ENCODE data around the gene PALLD. TPM values are rescaled to one million over a fixed set of nuclear protein-coding genes. Genes with fewer than 3 reads are reported as not detected.

Gene PALLD
- total and polyA plus RNA-seq, 2 donors (not counting 3 experiments of a cell fraction or from before 2014, with no cell fraction given) = 13.4 to 48.2 TPM

DNA sequence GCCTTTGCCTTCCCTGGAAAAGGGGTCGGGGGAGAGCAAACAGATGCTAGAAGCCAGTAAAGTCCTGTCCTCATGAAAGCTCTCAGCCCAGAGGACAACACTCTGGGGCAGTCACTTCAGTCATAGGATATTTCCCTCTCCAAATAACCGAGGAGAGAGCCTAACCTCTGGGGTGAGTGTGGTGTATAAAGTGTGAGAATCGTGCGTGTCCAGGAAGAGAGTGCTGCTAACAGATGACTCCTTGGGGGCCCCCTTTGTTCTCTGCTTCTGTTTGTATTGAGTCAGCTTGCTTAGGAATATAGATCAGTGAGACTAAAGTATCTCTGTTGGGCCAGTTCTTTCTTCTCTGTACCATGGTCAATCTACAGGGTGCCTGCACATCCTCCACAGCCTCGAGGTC is 247.2 kb downstream of the PALLD start:
- intact Hi-C loops (cut with micrococcal nuclease) = no loop called here
- Histone ChIP-seq H3K36me3 (ENCODE audit: control insufficient read depth in 2 of 2, extremely low read depth in 1 of 2, insufficient read depth in 2 of 2, low read length in 2 of 2) (no peaks in the 10 kb centered on the region), H3K79me2 (ENCODE audit: control insufficient read depth, insufficient read depth, low read length) (no peaks in the 10 kb centered on the region), H3K4me3 (replicated peaks in 1 of 3; ENCODE audit: insufficient read depth in 1 of 3, low read depth in 1 of 3, low read length in 3 of 3) (no peak overlapping the region), H3K9me1 (replicated peaks; ENCODE audit: control insufficient read depth, extremely low read depth, insufficient read depth, low read length) (no peaks in the 10 kb centered on the region), H3K9ac (replicated peaks; ENCODE audit: extremely low read depth, insufficient read depth, low read length) (no peak overlapping the region), H3K4me2 (ENCODE audit: insufficient read depth, low read length) (no peak overlapping the region), H3K4me1 (ENCODE audit: control insufficient read depth, extremely low read depth, insufficient read depth, low read length) (no peaks in the 10 kb centered on the region), H2AFZ (ENCODE audit: low read depth, low read length) (no peak overlapping the region), H3K27me3 (ENCODE audit: control insufficient read depth in 2 of 2, insufficient read depth in 2 of 2, low read length in 2 of 2) (no peaks in the 10 kb centered on the region), H3K9me3 (replicated peaks; ENCODE audit: control insufficient read depth, insufficient read depth, low read length) (no peaks in the 10 kb centered on the region), H3K27ac (ENCODE audit: insufficient read depth, low read depth, low read length) (no peak overlapping the region), H4K20me1 (replicated peaks; ENCODE audit: control insufficient read depth, extremely low read depth, insufficient read depth, low read length) (no peaks in the 10 kb centered on the region)
- FAIRE-seq (no peak), DNase-seq (ENCODE audit: low read depth, low spot score) (peak; percentile 27)
- ChIA-PET CTCF (interaction anchor here (0.7 kb wide), 1 partner anchor 29 kb away, joined by 3 read pairs; no protein-coding TSS in a partner anchor), POLR2A (no interaction called here)
- dilution Hi-C loops (cut with MboI; ENCODE audit: extremely low pct_ligation_motif_present, low sequenced_read_pairs) = no loop called here
- TF ChIP-seq EZH2 (IDR thresholded peaks at IDR 0.05; ENCODE audit: borderline replicate concordance, low read depth, low read length, severe bottlenecking) = no peak
- TF ChIP-seq MYC (IDR thresholded peaks at IDR 0.05; ENCODE audit: low read depth, low read length) = no peak
- TF ChIP-seq, protein P1, sequence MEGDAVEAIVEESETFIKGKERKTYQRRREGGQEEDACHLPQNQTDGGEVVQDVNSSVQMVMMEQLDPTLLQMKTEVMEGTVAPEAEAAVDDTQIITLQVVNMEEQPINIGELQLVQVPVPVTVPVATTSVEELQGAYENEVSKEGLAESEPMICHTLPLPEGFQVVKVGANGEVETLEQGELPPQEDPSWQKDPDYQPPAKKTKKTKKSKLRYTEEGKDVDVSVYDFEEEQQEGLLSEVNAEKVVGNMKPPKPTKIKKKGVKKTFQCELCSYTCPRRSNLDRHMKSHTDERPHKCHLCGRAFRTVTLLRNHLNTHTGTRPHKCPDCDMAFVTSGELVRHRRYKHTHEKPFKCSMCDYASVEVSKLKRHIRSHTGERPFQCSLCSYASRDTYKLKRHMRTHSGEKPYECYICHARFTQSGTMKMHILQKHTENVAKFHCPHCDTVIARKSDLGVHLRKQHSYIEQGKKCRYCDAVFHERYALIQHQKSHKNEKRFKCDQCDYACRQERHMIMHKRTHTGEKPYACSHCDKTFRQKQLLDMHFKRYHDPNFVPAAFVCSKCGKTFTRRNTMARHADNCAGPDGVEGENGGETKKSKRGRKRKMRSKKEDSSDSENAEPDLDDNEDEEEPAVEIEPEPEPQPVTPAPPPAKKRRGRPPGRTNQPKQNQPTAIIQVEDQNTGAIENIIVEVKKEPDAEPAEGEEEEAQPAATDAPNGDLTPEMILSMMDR (IDR thresholded peaks at IDR 0.05; ENCODE audit: extremely low read depth in 1 of 2, insufficient read depth in 1 of 2, low read depth in 1 of 2, low read length in 2 of 2) = no peak
- BruUV-seq (replicated peaks) = no TSS peak

DNA sequence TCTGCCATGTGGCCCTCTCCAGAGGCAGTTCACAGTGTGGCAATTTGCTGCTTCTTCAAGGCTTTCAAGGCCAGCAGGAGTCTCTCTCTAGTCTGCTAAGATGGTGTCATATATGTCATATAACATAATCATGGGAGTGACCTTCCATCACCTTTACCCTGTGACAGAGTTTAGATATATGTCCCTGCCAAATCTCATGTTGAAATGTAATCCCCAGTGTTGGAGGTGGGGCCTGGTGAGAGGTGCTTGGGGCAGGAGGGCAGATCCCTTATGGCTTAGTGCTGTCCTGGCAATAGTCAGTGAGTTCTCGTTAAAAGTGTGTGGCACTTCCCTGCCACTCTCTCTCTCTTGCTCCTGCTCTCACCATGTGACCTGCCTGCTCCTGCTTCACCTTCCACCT is 252.0 kb downstream of the PALLD start:
- POLR2A ChIA-PET = no interaction called here
- dilution Hi-C loops (cut with MboI; ENCODE audit: extremely low pct_ligation_motif_present, low sequenced_read_pairs) = no loop called here
- FAIRE-seq = no peak

More for the DNA sequence above, 252.0 kb downstream of the PALLD start:
- H3K4me1 ChIP-seq (ENCODE audit: control insufficient read depth, extremely low read depth, insufficient read depth, low read length) = no peaks in the 10 kb centered on the region
- no peak overlapping the region for H2AFZ ChIP-seq (ENCODE audit: low read depth, low read length)
- H3K79me2 ChIP-seq (ENCODE audit: control insufficient read depth, insufficient read depth, low read length) = no peaks in the 10 kb centered on the region
- CTCF ChIA-PET = interaction anchor here (1.0 kb wide), 1 partner anchor 16 kb away, joined by 3 read pairs; no protein-coding TSS in a partner anchor
- no peaks in the 10 kb centered on the region for H3K27me3 ChIP-seq (ENCODE audit: control insufficient read depth in 2 of 2, insufficient read depth in 2 of 2, low read length in 2 of 2)
- H3K4me2 ChIP-seq (ENCODE audit: insufficient read depth, low read length) = no peak overlapping the region
- H4K20me1 ChIP-seq (replicated peaks; ENCODE audit: control insufficient read depth, extremely low read depth, insufficient read depth, low read length) = no peaks in the 10 kb centered on the region
- H3K9me3 ChIP-seq (replicated peaks; ENCODE audit: control insufficient read depth, insufficient read depth, low read length) = no peaks in the 10 kb centered on the region
- intact Hi-C loops (cut with micrococcal nuclease) = no loop called here
- BruUV-seq (replicated peaks) = no TSS peak
- no peak overlapping the region for H3K9ac ChIP-seq (replicated peaks; ENCODE audit: extremely low read depth, insufficient read depth, low read length)
- TF ChIP-seq, protein P2, sequence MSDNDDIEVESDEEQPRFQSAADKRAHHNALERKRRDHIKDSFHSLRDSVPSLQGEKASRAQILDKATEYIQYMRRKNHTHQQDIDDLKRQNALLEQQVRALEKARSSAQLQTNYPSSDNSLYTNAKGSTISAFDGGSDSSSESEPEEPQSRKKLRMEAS (IDR thresholded peaks at IDR 0.05; ENCODE audit: insufficient read depth, insufficient read length) = no peak
- TF ChIP-seq JUN (IDR thresholded peaks at IDR 0.05; ENCODE audit: borderline replicate concordance, insufficient read depth, insufficient read length, low read depth) (no peak), EZH2 (IDR thresholded peaks at IDR 0.05; ENCODE audit: borderline replicate concordance, low read depth, low read length, severe bottlenecking) (no peak), MYC (IDR thresholded peaks at IDR 0.05; ENCODE audit: low read depth, low read length) (no peak), FOS (IDR thresholded peaks at IDR 0.05; ENCODE audit: borderline replicate concordance, insufficient read depth, low read length) (no peak)
- TF ChIP-seq, protein P1 (IDR thresholded peaks at IDR 0.05; ENCODE audit: extremely low read depth in 1 of 2, insufficient read depth in 1 of 2, low read depth in 1 of 2, low read length in 2 of 2) = no peak
- H3K36me3 ChIP-seq (ENCODE audit: control insufficient read depth in 2 of 2, extremely low read depth in 1 of 2, insufficient read depth in 2 of 2, low read length in 2 of 2) = no peaks in the 10 kb centered on the region
- H3K4me3 ChIP-seq (replicated peaks in 1 of 3; ENCODE audit: insufficient read depth in 1 of 3, low read depth in 1 of 3, low read length in 3 of 3) = no peak overlapping the region
- DNase-seq (ENCODE audit: low read depth, low spot score) = no peak
- H3K27ac ChIP-seq (ENCODE audit: insufficient read depth, low read depth, low read length) = no peak overlapping the region
- H3K9me1 ChIP-seq (replicated peaks; ENCODE audit: control insufficient read depth, extremely low read depth, insufficient read depth, low read length) = no peaks in the 10 kb centered on the region

All from endothelial cell of umbilical vein (primary cell).